PC-9 (cell line): ENCODE data around the gene DOK5. TPM values are rescaled to one million over a fixed set of nuclear protein-coding genes. Genes with fewer than 3 reads are reported as not detected.

Experiments used
- BruUV-seq: library from RNA; stranded (reverse); fragments of 400-500 nt; replicated peaks from 2 replicates; lab custom pipeline; 2021; lab: Mats Ljungman, UMichigan
- CTCF ChIA-PET: fragments of 300-600 bp; sonication (Branson Sonifier 250); formaldehyde crosslinking; loops from one replicate; lab custom pipeline; 2022; ENCODE audit warnings: antibody characterized with exemption; lab: Charles Lee
- POLR2A ChIA-PET: fragments of 300-600 bp; sonication (Branson Sonifier 250); formaldehyde crosslinking; loops from one replicate; lab custom pipeline; 2022; ENCODE audit warnings: antibody characterized with exemption; ENCODE audit not compliant: unreplicated experiment; lab: Charles Lee
- DNase-seq, 2 experiments: peaks; one replicate each; pipeline versions ENCODE4 v3.0.0 to v3.0.0-alpha.2; 2015 to 2022; ENCODE audit warnings: mixed read lengths in 1 of 2
- H2AFZ ChIP-seq: fragments of 200-600 bp; sonication (generic); 2 replicates; pipeline ENCODE4 v1.8.1; 2017; ENCODE audit warnings: antibody characterized with exemption
- H3F3A ChIP-seq: fragments of 200-600 bp; sonication (generic); 2 replicates; pipeline ENCODE4 v1.8.1; 2017; ENCODE audit warnings: antibody characterized with exemption, mild to moderate bottlenecking, low read depth; ENCODE audit not compliant: insufficient read depth
- H3K27ac ChIP-seq: fragments of 200-600 bp; sonication (generic); 2 replicates; pipeline ENCODE4 v1.6.1; 2016; ENCODE audit warnings: mixed run types
- H3K27me3 ChIP-seq: fragments of 200-600 bp; sonication (generic); 2 replicates; pipeline ENCODE4 v1.6.1; 2016; ENCODE audit warnings: low read depth, mixed run types; ENCODE audit not compliant: insufficient read depth
- H3K36me3 ChIP-seq: fragments of 200-600 bp; sonication (generic); 2 replicates; pipeline ENCODE4 v1.6.1; 2016; ENCODE audit warnings: low read depth, mixed run types
- H3K4me1 ChIP-seq: fragments of 200-600 bp; sonication (generic); replicated peaks from 2 replicates; pipeline ENCODE4 v1.6.1; 2016; ENCODE audit warnings: mixed run types; ENCODE audit not compliant: insufficient read depth
- H3K4me2 ChIP-seq: fragments of 200-600 bp; sonication (generic); 2 replicates; pipeline ENCODE4 v1.6.1; 2017; ENCODE audit warnings: mixed run types
- H3K4me3 ChIP-seq: fragments of 200-600 bp; sonication (generic); 2 replicates; pipeline ENCODE4 v1.6.1; 2016; ENCODE audit warnings: mixed run types
- H3K79me2 ChIP-seq: fragments of 200-600 bp; sonication (generic); 2 replicates; pipeline ENCODE4 v1.6.1; 2017; ENCODE audit warnings: low read depth, mixed run types
- H3K9me2 ChIP-seq: fragments of 200-600 bp; sonication (generic); 2 replicates; pipeline ENCODE4 v1.8.1; 2017; ENCODE audit warnings: mild to moderate bottlenecking; ENCODE audit not compliant: insufficient read depth
- H3K9me3 ChIP-seq: fragments of 200-600 bp; sonication (generic); 2 replicates; pipeline ENCODE4 v1.8.1; 2016; ENCODE audit warnings: low read depth; ENCODE audit not compliant: insufficient read depth
- H4K20me1 ChIP-seq: fragments of 200-600 bp; sonication (generic); 2 replicates; pipeline ENCODE4 v1.8.1; 2017; ENCODE audit not compliant: insufficient read depth
- CTCF ChIP-seq: fragments of 200-600 bp; sonication (generic); conservative IDR thresholded peaks from 2 replicates; pipeline ENCODE4 v1.6.1; 2017; ENCODE audit warnings: mixed run types, antibody characterized with exemption, mild to moderate bottlenecking, moderate library complexity
- EZH2 ChIP-seq: fragments of 200-600 bp; sonication (generic); IDR thresholded peaks from 2 replicates; pipeline ENCODE4 v1.8.0; 2017; ENCODE audit warnings: antibody characterized with exemption, low read depth
- intact Hi-C: fragments of 100-400 bp; cut with micrococcal nuclease; formaldehyde crosslinking; loops from one replicate; pipeline ENCODE4 v1.10.0; 2022; ENCODE audit not compliant: unreplicated experiment
- total RNA-seq: library from RNA; stranded (reverse); gene quantifications from 2 replicates; pipeline ENCODE4 v1.2.3, GENCODE V29; 2021

Gene DOK5
- total RNA-seq, 1 experiment from 2014 or later = not detected

- Histone ChIP-seq H3K4me1 (no peaks in the 10 kb centered on the region), H2AFZ (no peak overlapping the region), H3K27me3 (no peaks in the 10 kb centered on the region), H3K9me3 (no peaks in the 10 kb centered on the region), H3K9me2 (no peaks in the 10 kb centered on the region), H3K27ac (no peak overlapping the region), H3K4me2 (no peak overlapping the region), H4K20me1 (no peaks in the 10 kb centered on the region), H3K36me3 (no peaks in the 10 kb centered on the region), H3K79me2 (no peaks in the 10 kb centered on the region), H3F3A (no peaks in the 10 kb centered on the region), H3K4me3 (no peak overlapping the region)
- intact Hi-C loops = no loop called here
- no TSS peak for BruUV-seq
- ChIA-PET POLR2A (no interaction called here), CTCF (no interaction called here)
- no peak for DNase-seq
- TF ChIP-seq EZH2 (no peak), CTCF (no peak)
Measured at GRCh38 chr20:54535746-54536145, 60.4 kb downstream of the DOK5 start.

GRCh38 chr20:54539521-54540046 is 64.2 kb downstream of the DOK5 start:
- Histone ChIP-seq H3K4me1 (no peaks in the 10 kb centered on the region), H3K36me3 (no peaks in the 10 kb centered on the region), H3K27ac (no peak overlapping the region), H3K79me2 (no peaks in the 10 kb centered on the region), H2AFZ (no peak overlapping the region), H3F3A (no peaks in the 10 kb centered on the region), H3K4me3 (no peak overlapping the region), H3K9me3 (no peaks in the 10 kb centered on the region), H4K20me1 (no peaks in the 10 kb centered on the region), H3K9me2 (no peaks in the 10 kb centered on the region), H3K4me2 (no peak overlapping the region), H3K27me3 (no peaks in the 10 kb centered on the region)
- intact Hi-C loops = no loop called here
- ChIA-PET POLR2A (no interaction called here), CTCF (no interaction called here)
- BruUV-seq = no TSS peak
- TF ChIP-seq CTCF = no peak
- TF ChIP-seq EZH2 = no peak
- no peak for DNase-seq

GRCh38 chr20:54543369-54543768 is 68.0 kb downstream of the DOK5 start:
- Histone ChIP-seq H3K4me3 (no peak overlapping the region), H3F3A (no peaks in the 10 kb centered on the region), H3K27me3 (no peaks in the 10 kb centered on the region), H3K4me2 (no peak overlapping the region), H4K20me1 (no peaks in the 10 kb centered on the region), H3K36me3 (no peaks in the 10 kb centered on the region), H2AFZ (no peak overlapping the region), H3K79me2 (no peaks in the 10 kb centered on the region), H3K9me2 (no peaks in the 10 kb centered on the region), H3K4me1 (no peaks in the 10 kb centered on the region), H3K27ac (no peak overlapping the region), H3K9me3 (no peaks in the 10 kb centered on the region)
- DNase-seq = no peak
- CTCF ChIA-PET = no interaction called here
- TF ChIP-seq CTCF = no peak
- BruUV-seq = no TSS peak
- intact Hi-C loops = no loop called here
- POLR2A ChIA-PET = interaction anchor here (0.6 kb wide), 1 partner anchor 17 kb away, joined by 3 read pairs; no protein-coding TSS in a partner anchor
